ENCODE measurements around the gene PLPP1.

Gene PLPP1

GRCh38 chr5:55393501-55394175 is 141.1 kb downstream of the PLPP1 start:
- DNase-seq, result no peak

GRCh38 chr5:55392669-55393068 is 142.1 kb downstream of the PLPP1 start:
- no peak for DNase-seq

DNA sequence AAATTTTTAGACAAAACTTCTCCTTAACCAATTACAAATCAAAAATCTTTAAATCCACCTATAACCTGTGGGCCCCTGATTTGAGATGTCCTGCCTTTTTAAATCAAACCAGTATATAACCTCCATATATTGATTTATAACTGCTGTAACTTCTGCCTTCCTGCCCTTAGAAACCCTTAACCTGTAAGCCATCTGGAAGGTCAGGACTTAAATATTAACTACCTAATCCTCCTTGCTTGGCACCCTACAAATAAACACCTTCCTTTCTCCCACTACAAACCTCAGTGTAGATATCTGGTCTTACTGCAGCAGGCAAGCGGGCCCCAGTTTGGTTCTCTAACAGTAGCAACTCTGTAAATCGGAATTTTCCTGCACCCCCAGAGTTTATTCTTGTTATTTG is 143.1 kb downstream of the PLPP1 start:
- DNase-seq, result no peak

GRCh38 chr5:55387865-55388264 is 146.9 kb downstream of the PLPP1 start:
- DNase-seq, result no peak

- no peak for DNase-seq
These were observed 148.4 kb downstream of the PLPP1 start for GRCh38 chr5:55386356-55386755.

DNA sequence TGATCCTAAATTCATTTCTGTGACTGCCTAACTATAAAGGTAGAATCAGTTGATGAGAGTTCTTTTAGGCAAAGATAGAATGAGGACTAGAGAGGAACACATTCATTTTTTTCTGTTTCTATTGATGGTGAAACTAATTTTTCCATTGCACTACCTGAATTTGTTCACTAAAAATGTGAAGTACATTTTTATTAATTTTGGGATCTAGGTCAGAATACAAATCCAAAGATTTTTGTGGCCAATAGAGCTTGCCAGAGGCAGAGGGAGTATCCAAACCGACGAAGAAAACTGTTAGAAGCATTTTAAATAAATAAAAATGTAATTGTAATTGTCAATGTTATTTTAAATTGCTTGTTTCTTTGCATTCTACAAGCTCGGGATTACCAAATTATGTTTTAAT is 148.9 kb downstream of the PLPP1 start:
- DNase-seq, result no peak

GRCh38 chr5:55385227-55385626 is 149.5 kb downstream of the PLPP1 start:
- no peak for DNase-seq

- no peak for DNase-seq
These were observed 150.7 kb downstream of the PLPP1 start for GRCh38 chr5:55384072-55384471.

- DNase-seq, result no peak
These were observed 151.5 kb downstream of the PLPP1 start for GRCh38 chr5:55383254-55383653.

DNA sequence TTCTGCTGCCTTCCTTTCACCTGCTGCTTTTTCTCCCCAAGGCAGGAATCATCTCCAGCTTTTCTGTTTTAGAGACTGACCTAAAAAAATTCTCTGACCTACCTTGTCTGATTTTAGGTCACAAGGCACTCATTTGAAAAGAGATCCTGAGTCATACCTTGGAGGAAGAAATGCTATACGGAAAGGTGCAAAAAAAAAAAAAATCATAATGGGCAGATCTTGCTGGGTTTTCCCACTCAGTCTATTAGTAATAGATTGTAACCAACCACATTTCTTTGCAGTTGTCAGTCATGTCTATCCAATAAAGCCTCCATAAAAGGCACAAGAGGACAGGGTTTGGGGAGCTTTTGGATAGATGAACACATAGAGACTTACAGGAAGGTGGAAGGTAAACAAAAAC is 157.0 kb downstream of the PLPP1 start:
- DNase-seq, result no peak
